ENCODE results near the gene OSBPL8.

- TF ChIP-seq, protein P1, sequence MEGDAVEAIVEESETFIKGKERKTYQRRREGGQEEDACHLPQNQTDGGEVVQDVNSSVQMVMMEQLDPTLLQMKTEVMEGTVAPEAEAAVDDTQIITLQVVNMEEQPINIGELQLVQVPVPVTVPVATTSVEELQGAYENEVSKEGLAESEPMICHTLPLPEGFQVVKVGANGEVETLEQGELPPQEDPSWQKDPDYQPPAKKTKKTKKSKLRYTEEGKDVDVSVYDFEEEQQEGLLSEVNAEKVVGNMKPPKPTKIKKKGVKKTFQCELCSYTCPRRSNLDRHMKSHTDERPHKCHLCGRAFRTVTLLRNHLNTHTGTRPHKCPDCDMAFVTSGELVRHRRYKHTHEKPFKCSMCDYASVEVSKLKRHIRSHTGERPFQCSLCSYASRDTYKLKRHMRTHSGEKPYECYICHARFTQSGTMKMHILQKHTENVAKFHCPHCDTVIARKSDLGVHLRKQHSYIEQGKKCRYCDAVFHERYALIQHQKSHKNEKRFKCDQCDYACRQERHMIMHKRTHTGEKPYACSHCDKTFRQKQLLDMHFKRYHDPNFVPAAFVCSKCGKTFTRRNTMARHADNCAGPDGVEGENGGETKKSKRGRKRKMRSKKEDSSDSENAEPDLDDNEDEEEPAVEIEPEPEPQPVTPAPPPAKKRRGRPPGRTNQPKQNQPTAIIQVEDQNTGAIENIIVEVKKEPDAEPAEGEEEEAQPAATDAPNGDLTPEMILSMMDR (IDR thresholded peaks at IDR 0.05) = no peak
- TF ChIP-seq POLR2A (IDR thresholded peaks at IDR 0.05) = no peak
Measured at GRCh38 chr12:76480796-76481195, 78.8 kb downstream of the OSBPL8 start.

Measured in breast epithelium (tissue), 3 donors.